Upper lobe of left lung (tissue), 4 donors: ENCODE measurements around the gene SENP8.

Experiments used
- CTCF ChIP-seq, 6 experiments: fragments of 450-650 bp in 4 of 6; fragments of 200-600 bp in 2 of 6; sonication (generic) in 2 of 6; IDR thresholded peaks; one replicate each; pipeline ENCODE4 v1.5.1; 2016 to 2019; ENCODE audit warnings: antibody characterized with exemption in 6 of 6
- EP300 ChIP-seq, 4 donors: sonication (generic); formaldehyde crosslinking; IDR thresholded peaks; one replicate each; pipeline ENCODE4 v1.5.1; 2017; ENCODE audit warnings: antibody characterized with exemption in 4 of 4, control low read depth in 2 of 4
- POLR2A ChIP-seq, 4 donors: fragments of 450-650 bp; IDR thresholded peaks; one replicate each; pipeline ENCODE4 v1.5.1; 2016 to 2017; ENCODE audit warnings: antibody characterized with exemption in 4 of 4, mild to moderate bottlenecking in 2 of 4
- POLR2AphosphoS5 ChIP-seq, 2 donors: sonication (generic); formaldehyde crosslinking; IDR thresholded peaks; one replicate each; pipeline ENCODE4 v1.5.1; 2017; ENCODE audit warnings: antibody characterized with exemption in 2 of 2

- TF ChIP-seq CTCF (IDR thresholded peaks at IDR 0.05) (no peak), EP300 (IDR thresholded peaks at IDR 0.05) (no peak), POLR2AphosphoS5 (IDR thresholded peaks at IDR 0.05) (peak in 1 of 2 donors; percentile 28), POLR2A (IDR thresholded peaks at IDR 0.05) (peak in 1 of 4 donors; percentile 72)
Observed at GRCh38 chr15:72184165-72184811, 66.1 kb downstream of the SENP8 start.
